ENCODE measurements around the gene ARL10. TPM values are rescaled to one million over a fixed set of nuclear protein-coding genes. Genes with fewer than 3 reads are reported as not detected.
A peak's percentile ranks its signal among the peaks of the same experiment; 100 is the strongest.

Gene ARL10, protein sequence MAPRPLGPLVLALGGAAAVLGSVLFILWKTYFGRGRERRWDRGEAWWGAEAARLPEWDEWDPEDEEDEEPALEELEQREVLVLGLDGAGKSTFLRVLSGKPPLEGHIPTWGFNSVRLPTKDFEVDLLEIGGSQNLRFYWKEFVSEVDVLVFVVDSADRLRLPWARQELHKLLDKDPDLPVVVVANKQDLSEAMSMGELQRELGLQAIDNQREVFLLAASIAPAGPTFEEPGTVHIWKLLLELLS
- 1 to 10 TPM; 1.3 to 2.8 TPM for total RNA-seq

DNA sequence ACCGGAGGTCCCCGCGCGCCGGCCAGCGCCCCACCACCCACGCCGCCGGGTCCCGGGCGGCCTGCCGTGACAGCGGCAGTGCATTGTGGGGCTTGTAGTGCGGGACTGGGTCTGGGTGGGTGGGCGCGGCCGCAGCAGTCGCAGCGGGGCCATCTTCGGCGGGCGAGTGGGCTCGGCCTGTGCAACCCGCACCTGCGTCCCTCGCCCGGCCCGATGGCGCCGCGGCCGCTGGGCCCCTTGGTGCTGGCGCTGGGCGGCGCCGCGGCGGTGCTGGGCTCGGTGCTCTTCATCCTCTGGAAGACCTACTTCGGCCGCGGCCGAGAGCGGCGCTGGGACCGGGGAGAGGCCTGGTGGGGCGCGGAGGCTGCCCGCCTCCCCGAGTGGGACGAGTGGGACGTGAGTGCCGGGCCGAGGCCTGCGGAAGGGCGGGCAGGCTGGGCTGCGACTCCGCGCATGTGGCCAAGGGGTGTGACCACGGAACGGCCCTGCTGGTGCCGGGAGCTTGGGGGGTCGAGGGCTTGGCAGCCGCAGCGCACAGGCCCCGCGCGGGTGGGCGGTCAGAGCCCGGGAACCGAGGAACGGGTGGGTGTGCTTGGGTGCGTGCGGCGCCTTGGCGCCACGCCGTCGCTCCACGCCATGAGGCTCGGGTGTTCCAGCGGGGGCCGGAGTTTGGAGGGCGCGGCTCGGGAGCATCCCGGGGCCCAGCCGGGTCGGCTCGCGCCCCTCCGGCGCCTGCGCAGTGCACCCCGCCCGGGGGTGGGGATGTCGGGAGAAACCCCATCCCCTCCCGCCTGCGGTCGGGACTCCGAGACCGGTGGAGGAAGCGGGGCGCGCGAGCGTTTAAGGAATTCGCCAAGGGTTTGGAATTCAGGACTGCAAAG is at the start of gene ARL10:
ARL10 (plus strand) TSS at position 137 of the 881 bp plus-strand sequence; CDS start at position 214, 77 bp downstream.
- intact Hi-C loops (cut with DNase I): no loop called here
- no peaks in the 10 kb centered on the region for H3K4me1 ChIP-seq
- peak; percentile 39 for DNase-seq
- TF ChIP-seq, protein P1, sequence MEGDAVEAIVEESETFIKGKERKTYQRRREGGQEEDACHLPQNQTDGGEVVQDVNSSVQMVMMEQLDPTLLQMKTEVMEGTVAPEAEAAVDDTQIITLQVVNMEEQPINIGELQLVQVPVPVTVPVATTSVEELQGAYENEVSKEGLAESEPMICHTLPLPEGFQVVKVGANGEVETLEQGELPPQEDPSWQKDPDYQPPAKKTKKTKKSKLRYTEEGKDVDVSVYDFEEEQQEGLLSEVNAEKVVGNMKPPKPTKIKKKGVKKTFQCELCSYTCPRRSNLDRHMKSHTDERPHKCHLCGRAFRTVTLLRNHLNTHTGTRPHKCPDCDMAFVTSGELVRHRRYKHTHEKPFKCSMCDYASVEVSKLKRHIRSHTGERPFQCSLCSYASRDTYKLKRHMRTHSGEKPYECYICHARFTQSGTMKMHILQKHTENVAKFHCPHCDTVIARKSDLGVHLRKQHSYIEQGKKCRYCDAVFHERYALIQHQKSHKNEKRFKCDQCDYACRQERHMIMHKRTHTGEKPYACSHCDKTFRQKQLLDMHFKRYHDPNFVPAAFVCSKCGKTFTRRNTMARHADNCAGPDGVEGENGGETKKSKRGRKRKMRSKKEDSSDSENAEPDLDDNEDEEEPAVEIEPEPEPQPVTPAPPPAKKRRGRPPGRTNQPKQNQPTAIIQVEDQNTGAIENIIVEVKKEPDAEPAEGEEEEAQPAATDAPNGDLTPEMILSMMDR (IDR thresholded peaks at IDR 0.05): no peak
- H3K36me3 ChIP-seq: no peaks in the 10 kb centered on the region
- H3K27ac ChIP-seq: peak within 1 kb of the TSS; percentile 61
- H3K9me3 ChIP-seq: no peaks in the 10 kb centered on the region
- peak within 1 kb of the TSS; percentile 82 for H3K4me3 ChIP-seq
- no peaks in the 10 kb centered on the region for H3K27me3 ChIP-seq
- peak within 1 kb of the TSS; percentile 54 to 78 for H3K9ac ChIP-seq (ENCODE audit: low read depth in 2 of 2, low read length in 2 of 2)

DNA sequence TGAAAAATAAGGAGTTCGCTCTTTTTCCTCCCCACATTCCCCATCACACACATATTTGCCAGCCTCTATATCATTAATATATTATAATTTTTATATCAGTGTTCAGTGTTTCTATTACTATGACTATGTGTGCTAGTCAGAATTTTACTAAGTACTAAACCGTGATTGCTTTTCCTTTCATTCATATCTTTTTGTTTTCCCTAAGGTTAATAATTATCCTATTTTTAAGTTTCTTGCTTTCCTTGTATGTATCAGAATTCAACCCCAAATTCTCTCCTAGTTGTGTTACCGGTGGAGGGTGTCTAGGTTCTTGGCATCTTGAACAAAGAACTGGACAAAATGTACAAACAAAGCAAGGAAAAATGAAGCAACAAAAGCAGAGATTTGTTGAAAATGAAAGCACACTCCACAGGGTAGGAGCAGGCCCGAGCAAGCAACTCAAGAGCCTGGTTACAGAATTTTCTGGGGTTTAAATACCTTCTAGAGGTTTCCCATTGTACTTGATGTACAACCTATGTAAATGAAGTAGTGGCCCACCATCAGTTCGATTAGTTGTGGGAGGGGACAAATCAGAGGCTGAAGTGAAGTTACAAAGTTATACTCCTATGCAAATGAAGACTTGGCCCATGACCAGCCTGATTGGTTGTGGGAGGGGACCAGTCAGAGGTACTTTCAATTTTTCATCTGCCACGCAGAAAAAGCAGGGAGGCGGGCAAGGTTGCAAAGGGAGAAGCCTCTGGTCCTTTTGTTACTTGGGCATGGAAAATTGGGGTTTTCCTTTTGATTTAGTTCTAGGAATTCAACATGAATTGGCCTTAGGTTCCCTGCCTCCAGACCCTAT is 47.5 kb upstream of the ARL10 start:
- Histone ChIP-seq H3K4me3 (no peak overlapping the region), H3K4me1 (no peaks in the 10 kb centered on the region), H3K9me3 (no peaks in the 10 kb centered on the region), H3K27ac (no peak overlapping the region), H3K36me3 (no peaks in the 10 kb centered on the region), H3K27me3 (no peaks in the 10 kb centered on the region), H3K9ac (ENCODE audit: low read depth in 2 of 2, low read length in 2 of 2) (no peak overlapping the region)
- TF ChIP-seq, protein P1 (IDR thresholded peaks at IDR 0.05): no peak
- intact Hi-C loops (cut with DNase I): no loop called here
- DNase-seq: no peak

DNA sequence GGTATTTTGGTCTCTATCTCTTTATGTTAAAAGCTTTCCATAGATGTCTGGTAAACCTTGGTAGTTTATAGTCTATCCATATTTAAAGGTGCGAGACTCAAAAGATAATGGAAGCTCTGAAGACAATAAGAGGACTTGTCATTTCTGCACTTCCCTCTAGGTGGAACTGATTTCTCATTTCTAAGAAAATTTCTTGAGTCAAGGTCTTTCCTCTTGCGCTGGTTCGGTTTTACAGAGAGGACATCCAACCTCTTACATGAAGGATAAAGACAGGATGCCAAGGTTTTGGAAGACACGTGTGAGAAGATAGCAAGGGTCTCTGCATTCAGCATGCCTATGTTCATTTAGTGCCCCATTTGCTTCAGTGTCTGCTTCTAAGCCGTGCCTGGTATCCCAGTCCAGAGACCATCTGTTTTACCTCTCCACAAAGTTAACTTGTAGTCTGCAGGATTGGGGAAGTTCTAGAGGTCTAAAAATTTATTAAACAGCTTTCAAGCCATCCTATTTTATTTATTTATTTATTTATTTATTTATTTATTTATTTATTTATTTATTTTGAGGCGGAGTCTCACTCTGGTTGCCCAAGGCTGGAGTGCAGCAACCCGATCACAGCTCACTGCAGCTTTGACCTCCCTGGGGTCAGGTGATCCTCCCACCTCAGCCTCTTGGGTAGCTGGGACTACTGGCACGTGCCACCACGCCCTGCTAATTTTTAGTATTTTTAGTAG is 45.3 kb upstream of the ARL10 start:
- TF ChIP-seq, protein P1 (IDR thresholded peaks at IDR 0.05): no peak
- intact Hi-C loops (cut with DNase I): no loop called here
- Histone ChIP-seq H3K4me3 (no peak overlapping the region), H3K36me3 (no peaks in the 10 kb centered on the region), H3K9me3 (no peaks in the 10 kb centered on the region), H3K9ac (ENCODE audit: low read depth in 2 of 2, low read length in 2 of 2) (no peak overlapping the region), H3K27ac (no peak overlapping the region), H3K4me1 (no peaks in the 10 kb centered on the region), H3K27me3 (no peaks in the 10 kb centered on the region)
- DNase-seq: no peak

DNA sequence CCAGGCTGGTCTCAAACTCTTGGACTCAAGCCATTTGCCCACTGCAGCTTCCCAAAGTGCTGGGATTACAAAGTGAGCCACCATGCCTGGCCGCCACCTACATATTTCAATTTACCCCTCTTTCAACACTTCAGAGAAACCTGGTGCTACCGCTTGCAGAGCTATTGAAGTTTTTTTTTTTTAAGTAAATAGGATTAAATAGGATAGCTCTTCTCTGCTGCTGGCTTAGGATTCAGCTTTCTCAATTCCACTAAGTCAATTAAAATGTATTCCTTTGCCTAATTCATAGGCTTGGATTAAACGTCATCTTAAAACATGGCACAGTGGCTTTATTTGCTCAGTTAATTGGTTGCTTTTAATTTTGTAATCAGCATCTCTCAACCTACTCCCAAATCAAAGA is 44.7 kb upstream of the ARL10 start:
- no peaks in the 10 kb centered on the region for H3K36me3 ChIP-seq
- no peak overlapping the region for H3K9ac ChIP-seq (ENCODE audit: low read depth in 2 of 2, low read length in 2 of 2)
- TF ChIP-seq, protein P1 (IDR thresholded peaks at IDR 0.05): no peak
- intact Hi-C loops (cut with DNase I): no loop called here
- H3K27ac ChIP-seq: no peak overlapping the region
- no peaks in the 10 kb centered on the region for H3K4me1 ChIP-seq
- no peaks in the 10 kb centered on the region for H3K27me3 ChIP-seq
- DNase-seq: no peak
- no peak overlapping the region for H3K4me3 ChIP-seq
- H3K9me3 ChIP-seq: no peaks in the 10 kb centered on the region

All from colonic mucosa (tissue), 4 donors.